ENCODE data around the gene PI4K2B. TPM values are rescaled to one million over a fixed set of nuclear protein-coding genes. Genes with fewer than 3 reads are reported as not detected.
"Not testable (repeated sequence)": the region's sequence is repeated elsewhere in the genome, so short reads cannot be mapped to it uniquely, and the experiment has no call there.

The PI4K2B gene
- total and polyA plus RNA-seq, 12 donors, result 1.6 to 6.0 (median 2.2) TPM

GRCh38 chr4:25236971-25237370 lies 3.1 kb downstream of the PI4K2B start:
- DNase-seq (no peak), ATAC-seq (no peak)
- H3K27me3 ChIP-seq, result no peaks in the 10 kb centered on the region
- H3K36me3 ChIP-seq, result no peaks in the 10 kb centered on the region
- H3K9me3 ChIP-seq, result peaks cover 0 to 17% (median 11%) of the 10 kb centered on the region in 11 donors
- H3K4me3 ChIP-seq, result no peak overlapping the region
- 78 to 79% methylated on average over 2 of the region's 2 CpGs for WGBS, 2 donors
- peaks cover 0 to 50% (median 15%) of the 10 kb centered on the region in 9 donors for H3K4me1 ChIP-seq
- TF ChIP-seq, protein P1, sequence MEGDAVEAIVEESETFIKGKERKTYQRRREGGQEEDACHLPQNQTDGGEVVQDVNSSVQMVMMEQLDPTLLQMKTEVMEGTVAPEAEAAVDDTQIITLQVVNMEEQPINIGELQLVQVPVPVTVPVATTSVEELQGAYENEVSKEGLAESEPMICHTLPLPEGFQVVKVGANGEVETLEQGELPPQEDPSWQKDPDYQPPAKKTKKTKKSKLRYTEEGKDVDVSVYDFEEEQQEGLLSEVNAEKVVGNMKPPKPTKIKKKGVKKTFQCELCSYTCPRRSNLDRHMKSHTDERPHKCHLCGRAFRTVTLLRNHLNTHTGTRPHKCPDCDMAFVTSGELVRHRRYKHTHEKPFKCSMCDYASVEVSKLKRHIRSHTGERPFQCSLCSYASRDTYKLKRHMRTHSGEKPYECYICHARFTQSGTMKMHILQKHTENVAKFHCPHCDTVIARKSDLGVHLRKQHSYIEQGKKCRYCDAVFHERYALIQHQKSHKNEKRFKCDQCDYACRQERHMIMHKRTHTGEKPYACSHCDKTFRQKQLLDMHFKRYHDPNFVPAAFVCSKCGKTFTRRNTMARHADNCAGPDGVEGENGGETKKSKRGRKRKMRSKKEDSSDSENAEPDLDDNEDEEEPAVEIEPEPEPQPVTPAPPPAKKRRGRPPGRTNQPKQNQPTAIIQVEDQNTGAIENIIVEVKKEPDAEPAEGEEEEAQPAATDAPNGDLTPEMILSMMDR (IDR thresholded peaks at IDR 0.05), result no peak
- no peak overlapping the region for H3K27ac ChIP-seq
- intact Hi-C loops (cut with DNase I), result loop anchor here in 2 of 10 donors (5.0 to 10.0 kb wide), 2 partner anchors 75 to 138 kb away; partner anchors contain the start of genes ANAPC4 (in 1 of the 2) and ZCCHC4 (in 1 of the 2)

GRCh38 chr4:25238052-25238451 lies 4.2 kb downstream of the PI4K2B start:
- DNase-seq (no peak), ATAC-seq (no peak)
- Histone ChIP-seq H3K9me3 (peaks cover 0 to 6% (median 3%) of the 10 kb centered on the region in 11 donors), H3K36me3 (no peaks in the 10 kb centered on the region), H3K4me1 (peaks cover 0 to 50% (median 15%) of the 10 kb centered on the region in 9 donors), H3K4me3 (no peak overlapping the region), H3K27me3 (no peaks in the 10 kb centered on the region), H3K27ac (no peak overlapping the region)
- TF ChIP-seq, protein P1 (IDR thresholded peaks at IDR 0.05), result no peak
- 98 to 100% methylated on average over 1 of the region's 1 CpG for WGBS, 2 donors
- intact Hi-C loops (cut with DNase I), result loop anchor here in 2 of 10 donors (5.0 to 10.0 kb wide), 2 partner anchors 74 to 137 kb away; partner anchors contain the start of genes ANAPC4 (in 1 of the 2) and ZCCHC4 (in 1 of the 2)

DNA sequence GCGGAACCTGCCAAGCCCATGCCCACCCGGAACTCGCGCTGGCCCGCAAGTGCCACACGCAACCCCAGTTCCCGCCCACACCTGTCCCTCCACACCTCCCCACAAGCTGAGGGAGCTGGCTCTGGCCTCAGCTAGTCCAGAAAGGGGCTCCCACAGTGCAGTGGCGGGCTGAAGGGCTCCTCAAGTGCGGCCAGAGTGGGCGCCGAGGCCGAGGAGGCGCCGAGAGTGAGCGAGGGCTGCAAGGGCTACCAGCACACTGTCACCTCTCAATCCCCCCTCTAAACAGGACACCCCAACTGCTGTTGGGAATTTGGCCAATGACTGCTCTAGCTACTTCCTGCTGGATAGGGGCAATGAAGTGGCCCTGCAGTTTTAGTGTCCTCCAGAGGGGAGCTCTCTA lies 5.7 kb downstream of the PI4K2B start:
- not testable (repeated sequence) for H3K27ac ChIP-seq, ATAC-seq, DNase-seq, H3K27me3 ChIP-seq, H3K36me3 ChIP-seq, H3K9me3 ChIP-seq, H3K4me3 ChIP-seq
- peaks cover 0 to 47% (median 15%) of the 10 kb centered on the region in 9 donors for H3K4me1 ChIP-seq
- intact Hi-C loops (cut with DNase I), result loop anchor here in 2 of 10 donors (5.0 to 10.0 kb wide), 2 partner anchors 73 to 135 kb away; partner anchors contain the start of genes ANAPC4 (in 1 of the 2) and ZCCHC4 (in 1 of the 2)
- 95 to 97% methylated on average over 12 to 15 of the region's 15 CpGs for WGBS, 2 donors

DNA sequence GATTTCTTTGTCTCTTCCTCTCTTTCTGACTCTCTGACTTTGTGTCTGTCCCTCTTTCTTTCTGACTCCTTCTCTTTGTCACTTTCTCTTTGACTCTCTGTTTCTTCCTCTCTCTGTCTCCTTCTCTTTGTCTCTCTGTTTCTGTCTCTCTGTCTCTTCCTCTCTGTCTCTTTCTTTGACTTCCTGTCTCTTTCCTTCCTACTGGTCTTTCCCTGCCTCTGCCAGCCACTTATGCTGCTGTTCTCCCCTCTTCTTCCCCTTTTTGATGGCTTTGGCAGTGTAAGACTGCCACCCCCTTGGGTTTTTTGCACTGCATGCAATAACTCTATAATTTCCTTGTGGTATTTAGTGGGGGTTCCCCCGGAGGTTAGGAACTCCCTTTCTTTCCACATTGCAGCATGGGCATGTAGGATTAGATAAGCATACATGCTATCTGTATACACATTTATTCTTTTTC lies 6.9 kb downstream of the PI4K2B start:
- H3K36me3 ChIP-seq; H3K27me3 ChIP-seq; H3K4me3 ChIP-seq; intact Hi-C loops (cut with DNase I); ATAC-seq; DNase-seq: not testable (repeated sequence)
- Histone ChIP-seq H3K27ac (peak overlapping the region in 1 of 10 donors; percentile 37), H3K9me3 (peaks cover 0 to 14% (median 0%) of the 10 kb centered on the region in 11 donors), H3K4me1 (peaks cover 0 to 38% (median 8%) of the 10 kb centered on the region in 9 donors)
- 75 to 89% methylated on average over 1 of the region's 1 CpG for WGBS, 2 donors

- WGBS, 2 donors, result 90 to 91% methylated on average over 3 of the region's 3 CpGs
- H3K4me3 ChIP-seq, result not testable (repeated sequence)
Observed at GRCh38 chr4:25242195-25242594, 8.4 kb downstream of the PI4K2B start.

DNA sequence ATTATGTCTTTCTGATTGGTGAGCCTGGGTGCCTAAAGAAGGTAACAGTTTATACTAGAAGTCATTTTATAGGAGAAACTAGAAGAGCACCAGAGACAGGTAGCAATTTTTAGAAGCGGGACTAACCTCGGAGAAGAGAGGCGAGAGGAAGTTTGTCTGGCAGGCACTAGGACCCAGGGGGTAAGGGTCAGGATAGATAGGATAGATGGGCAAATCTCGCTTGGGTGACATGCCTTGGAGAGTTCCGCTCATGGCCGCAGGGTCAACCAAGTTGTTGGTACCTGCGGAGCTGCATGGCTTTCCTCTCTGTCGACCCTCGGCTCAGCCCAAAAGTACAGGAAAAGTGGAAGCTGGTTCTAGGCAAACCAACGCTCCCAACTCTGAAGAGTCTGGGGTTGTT lies 11.3 kb downstream of the PI4K2B start:
- no peak overlapping the region for H3K27ac ChIP-seq
- intact Hi-C loops (cut with DNase I), result no loop called here
- no peak overlapping the region for H3K4me3 ChIP-seq
- H3K4me1 ChIP-seq, result peaks cover 0 to 19% (median 0%) of the 10 kb centered on the region in 9 donors
- no peak for ATAC-seq
- H3K27me3 ChIP-seq, result no peaks in the 10 kb centered on the region
- peaks cover 0 to 16% (median 0%) of the 10 kb centered on the region in 11 donors for H3K9me3 ChIP-seq
- TF ChIP-seq, protein P1 (IDR thresholded peaks at IDR 0.05), result no peak
- DNase-seq, result no peak
- no peaks in the 10 kb centered on the region for H3K36me3 ChIP-seq
- 97% methylated on average over 10 of the region's 10 CpGs for WGBS, 2 donors

More at GRCh38 chr4:25242195-25242594, 8.4 kb downstream of the PI4K2B start:
- H3K27me3 ChIP-seq; H3K27ac ChIP-seq; H3K36me3 ChIP-seq; DNase-seq; ATAC-seq; intact Hi-C loops (cut with DNase I): not testable (repeated sequence)
- Histone ChIP-seq H3K4me1 (peaks cover 0 to 24% (median 0%) of the 10 kb centered on the region in 9 donors), H3K9me3 (peaks cover 0 to 16% (median 0%) of the 10 kb centered on the region in 11 donors)
